H9 (cell line): ENCODE results near the gene PRR5L. TPM values are rescaled to one million over a fixed set of nuclear protein-coding genes. Genes with fewer than 3 reads are reported as not detected.

Source experiments
- DNase-seq: peaks from one replicate; pipeline ENCODE4 v3.0.0-alpha.2; 2017
- H2AFZ ChIP-seq: one replicate; pipeline ENCODE4 v1.6.1; 2013; ENCODE audit warnings: mild to moderate bottlenecking, low read length, control low read depth, moderate library complexity
- H2AK5ac ChIP-seq: 2 replicates; pipeline ENCODE4 v1.6.1; 2013; ENCODE audit warnings: low read length, control low read depth, mixed read lengths; ENCODE audit not compliant: insufficient read length
- H2BK120ac ChIP-seq: one replicate; pipeline ENCODE4 v1.6.1; 2013; ENCODE audit warnings: low read depth, mild to moderate bottlenecking, low read length, control low read depth, inconsistent platforms; ENCODE audit not compliant: poor library complexity, severe bottlenecking
- H2BK12ac ChIP-seq: 2 replicates; pipeline ENCODE4 v1.6.1; 2013; ENCODE audit warnings: low read length, control low read depth, mixed read lengths, low read depth; ENCODE audit not compliant: insufficient read length
- H2BK15ac ChIP-seq: 2 replicates; pipeline ENCODE4 v1.6.1; 2013; ENCODE audit warnings: low read depth, low read length, control low read depth
- H2BK20ac ChIP-seq: one replicate; pipeline ENCODE4 v1.6.1; 2013; ENCODE audit warnings: low read depth, mild to moderate bottlenecking, low read length, control low read depth, inconsistent platforms; ENCODE audit not compliant: poor library complexity, severe bottlenecking
- H2BK5ac ChIP-seq: 2 replicates; pipeline ENCODE4 v1.6.1; 2013; ENCODE audit warnings: low read length, control low read depth, mixed read lengths; ENCODE audit not compliant: insufficient read length
- H3K14ac ChIP-seq: 2 replicates; pipeline ENCODE4 v1.6.1; 2013; ENCODE audit warnings: low read length, control low read depth; ENCODE audit not compliant: insufficient read depth
- H3K18ac ChIP-seq: 2 replicates; pipeline ENCODE4 v1.6.1; 2013; ENCODE audit warnings: low read depth, mild to moderate bottlenecking, mixed read lengths, low read length, control low read depth; ENCODE audit not compliant: insufficient read length
- H3K23ac ChIP-seq: 2 replicates; pipeline ENCODE4 v1.6.1; 2013; ENCODE audit warnings: low read length, control low read depth, mixed read lengths, low read depth; ENCODE audit not compliant: insufficient read length
- H3K23me2 ChIP-seq: 2 replicates; pipeline ENCODE4 v1.6.1; 2013; ENCODE audit warnings: low read depth, mild to moderate bottlenecking, mixed read lengths, low read length, control low read depth; ENCODE audit not compliant: insufficient read length, poor library complexity, severe bottlenecking
- H3K27ac ChIP-seq: 2 replicates; pipeline ENCODE4 v1.5.1; 2013; ENCODE audit warnings: low read length, control low read depth, mixed read lengths, low read depth; ENCODE audit not compliant: insufficient read length
- H3K27me3 ChIP-seq: 2 replicates; pipeline ENCODE4 v1.6.1; 2013; ENCODE audit warnings: low read length, control low read depth, inconsistent platforms; ENCODE audit not compliant: insufficient read depth
- H3K4ac ChIP-seq: 2 replicates; pipeline ENCODE4 v1.6.1; 2013; ENCODE audit warnings: low read depth, mild to moderate bottlenecking, control low read depth, inconsistent platforms, low read length, moderate library complexity
- H3K4me1 ChIP-seq: 2 replicates; pipeline ENCODE4 v1.6.1; 2013; ENCODE audit warnings: low read length, control low read depth, inconsistent platforms; ENCODE audit not compliant: insufficient read depth
- H3K4me2 ChIP-seq: 2 replicates; pipeline ENCODE4 v1.6.1; 2013; ENCODE audit warnings: low read length, control low read depth, mixed read lengths; ENCODE audit not compliant: insufficient read length, insufficient read depth
- H3K56ac ChIP-seq: 2 replicates; pipeline ENCODE4 v1.6.1; 2013; ENCODE audit warnings: low read depth, mild to moderate bottlenecking, mixed read lengths, low read length, control low read depth; ENCODE audit not compliant: insufficient read length
- H3K79me1 ChIP-seq: 2 replicates; pipeline ENCODE4 v1.6.1; 2013; ENCODE audit warnings: low read depth, mild to moderate bottlenecking, moderate library complexity, low read length, control low read depth, inconsistent platforms; ENCODE audit not compliant: insufficient read depth, poor library complexity, severe bottlenecking
- H3K79me2 ChIP-seq: 2 replicates; pipeline ENCODE4 v1.6.1; 2013; ENCODE audit warnings: low read length, control low read depth, inconsistent platforms; ENCODE audit not compliant: insufficient read depth
- H3K9ac ChIP-seq: 2 replicates; pipeline ENCODE4 v1.6.1; 2013; ENCODE audit warnings: low read length, control low read depth, mixed read lengths; ENCODE audit not compliant: insufficient read length; ENCODE audit errors: extremely low read depth
- H3K9me3 ChIP-seq: one replicate; pipeline ENCODE4 v1.6.1; 2013; ENCODE audit warnings: low read depth, low read length, inconsistent platforms; ENCODE audit not compliant: control insufficient read depth
- H3T11ph ChIP-seq: one replicate; pipeline ENCODE4 v1.6.1; 2013; ENCODE audit warnings: mild to moderate bottlenecking, low read length, control low read depth, inconsistent platforms
- H4K20me1 ChIP-seq: one replicate; pipeline ENCODE4 v1.6.1; 2013; ENCODE audit not compliant: control insufficient read depth, insufficient read length, insufficient read depth
- H4K5ac ChIP-seq: 2 replicates; pipeline ENCODE4 v1.6.1; 2013; ENCODE audit warnings: low read depth, mild to moderate bottlenecking, mixed read lengths, low read length, control low read depth; ENCODE audit not compliant: insufficient read length
- H4K8ac ChIP-seq: replicated peaks from 2 replicates; pipeline ENCODE4 v1.6.1; 2013; ENCODE audit warnings: low read length, control low read depth, mixed read lengths, low read depth; ENCODE audit not compliant: insufficient read length
- H4K91ac ChIP-seq: 2 replicates; pipeline ENCODE4 v1.6.1; 2013; ENCODE audit warnings: low read depth, mild to moderate bottlenecking, moderate library complexity, mixed read lengths, low read length, control low read depth; ENCODE audit not compliant: insufficient read length
- H3K27ac Mint-ChIP-seq, 3 experiments: 2 replicates in 2 of 3; 3 replicates in 1 of 3; pipeline ENCODE4 v1.8.0; 2020 to 2021; ENCODE audit warnings: mixed read lengths in 3 of 3, mild to moderate bottlenecking in 1 of 3, moderate library complexity in 1 of 3
- H3K27me3 Mint-ChIP-seq: 2 replicates; pipeline ENCODE4 v1.8.0; 2021; ENCODE audit warnings: low read depth, mild to moderate bottlenecking, moderate library complexity, mixed read lengths
- H3K36me3 Mint-ChIP-seq, 3 experiments: 2 replicates in 2 of 3; 3 replicates in 1 of 3; pipeline ENCODE4 v1.8.0; 2020 to 2021; ENCODE audit warnings: low read depth in 3 of 3, mixed read lengths in 3 of 3; ENCODE audit not compliant: insufficient read depth in 1 of 3
- H3K4me1 Mint-ChIP-seq, 2 experiments: 2 replicates each; pipeline ENCODE4 v1.8.0; 2020; ENCODE audit warnings: mixed read lengths in 2 of 2
- H3K4me3 Mint-ChIP-seq, 2 experiments: 2 replicates in 1 of 2; 3 replicates in 1 of 2; pipeline ENCODE4 v1.8.0; 2020 to 2021; ENCODE audit warnings: mild to moderate bottlenecking in 2 of 2, mixed read lengths in 2 of 2, moderate library complexity in 1 of 2
- H3K9me3 Mint-ChIP-seq, 2 experiments: 2 replicates in 1 of 2; 3 replicates in 1 of 2; pipeline ENCODE4 v1.8.0; 2020; ENCODE audit warnings: mild to moderate bottlenecking in 2 of 2, mixed read lengths in 2 of 2, moderate library complexity in 1 of 2
- CTCF ChIP-seq: fragments of 200-600 bp; sonication (generic); conservative IDR thresholded peaks from 3 replicates; pipeline ENCODE4 v1.8.0; 2021; ENCODE audit warnings: antibody characterized with exemption, mild to moderate bottlenecking
- WGBS: extraction: QIAGEN DNeasy Blood & Tissue Kit; methylation state at CpG from one replicate; pipeline ENCODE4 v1.1.7; 2013; ENCODE audit warnings: missing lambda C conversion rate, low lambda C conversion rate, mixed read lengths; ENCODE audit not compliant: insufficient read length; ENCODE audit errors: extremely low coverage; 5-methylcytosine and 5-hydroxymethylcytosine counted together
- total RNA-seq: library from RNA; stranded (reverse); gene quantifications from 2 replicates; pipeline ENCODE4 v1.2.1, GENCODE V29; 2021

PRR5L gene
- total RNA-seq, 1 experiment from 2014 or later, result 5.6 TPM

GRCh38 chr11:36452961-36453360, 156.9 kb downstream of the PRR5L start:
- H3K79me2 ChIP-seq, result no peaks in the 10 kb centered on the region
- no CpG with 5 or more reads among the region's 1 CpG for WGBS
- no peaks in the 10 kb centered on the region for H3K9me3 ChIP-seq
- H2AFZ ChIP-seq, result no peak overlapping the region
- no peak overlapping the region for H4K91ac ChIP-seq
- H3K23me2 ChIP-seq, result no peaks in the 10 kb centered on the region
- Mint-ChIP-seq H3K27me3 (no peaks in the 10 kb centered on the region; the same call in none of the 2 replicates), H3K36me3 (peaks cover 0 to 7% (median 0%) of the 10 kb centered on the region in 3 experiments; a peak in 2 of 7 replicates), H3K4me1 (peaks cover 34 to 36% of the 10 kb centered on the region in 2 experiments), H3K4me3 (no peak overlapping the region), H3K9me3 (no peaks in the 10 kb centered on the region), H3K27ac (no peak overlapping the region)
- no peak for TF ChIP-seq CTCF
- no peak overlapping the region for H3K23ac ChIP-seq
- H2BK20ac ChIP-seq, result no peak overlapping the region
- no peaks in the 10 kb centered on the region for H3K27me3 ChIP-seq
- no peaks in the 10 kb centered on the region; the same call in 1 of the 2 replicates for H3K4me1 ChIP-seq
- H3K9ac ChIP-seq, result no peak overlapping the region
- no peak overlapping the region for H3K14ac ChIP-seq
- H4K5ac ChIP-seq, result no peak overlapping the region
- H2BK12ac ChIP-seq, result no peak overlapping the region
- DNase-seq, result no peak
- H3K4me2 ChIP-seq, result no peak overlapping the region
- H3K4ac ChIP-seq, result no peak overlapping the region
- H3K18ac ChIP-seq, result no peak overlapping the region
- H2BK15ac ChIP-seq, result no peak overlapping the region
- H2BK5ac ChIP-seq, result no peak overlapping the region
- no peak overlapping the region for H4K8ac ChIP-seq
- H3K56ac ChIP-seq, result no peak overlapping the region
- H4K20me1 ChIP-seq, result no peaks in the 10 kb centered on the region
- H3T11ph ChIP-seq, result no peak overlapping the region
- H2BK120ac ChIP-seq, result no peak overlapping the region
- H2AK5ac ChIP-seq, result no peak overlapping the region
- no peaks in the 10 kb centered on the region for H3K79me1 ChIP-seq
- no peak overlapping the region for H3K27ac ChIP-seq
